Pulmonary artery endothelial cell (primary cell): ENCODE data around the gene DYNC1LI1. TPM values are rescaled to one million over a fixed set of nuclear protein-coding genes. Genes with fewer than 3 reads are reported as not detected.
"Not testable (repeated sequence)": the region's sequence is repeated elsewhere in the genome, so short reads cannot be mapped to it uniquely, and the experiment has no call there.

Experiments
- DNase-seq: peaks from one replicate; pipeline ENCODE4 v3.0.0-alpha.2; 2011; ENCODE audit warnings: low read depth, low spot score
- total RNA-seq: library from RNA; depleted of rRNA; stranded (reverse); fragments of >200 nt; gene quantifications from 2 replicates; pipeline ENCODE4 v1.2.3, GENCODE V29; 2014

DYNC1LI1 gene
- total RNA-seq, 1 donor from 2014 or later = 45.9 TPM

DNA sequence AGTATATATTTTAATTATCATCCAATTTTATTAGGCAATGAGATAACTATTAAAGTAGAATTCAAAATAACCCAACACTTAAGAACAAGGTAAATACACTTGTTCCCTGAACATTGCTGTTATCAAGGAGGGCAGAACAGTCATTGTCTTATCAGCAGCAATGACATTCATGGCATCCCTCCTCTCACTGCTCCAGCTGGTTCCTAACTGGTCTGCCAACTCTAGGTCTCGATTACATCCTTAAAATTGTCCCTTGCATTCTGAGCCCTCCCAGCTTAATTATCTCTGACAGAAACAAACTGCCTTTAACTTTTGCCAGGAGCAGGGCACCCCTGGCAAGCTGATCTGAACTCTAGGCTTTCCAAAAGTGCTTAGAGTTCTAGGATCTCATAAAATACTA lies 14.0 kb upstream of the DYNC1LI1 start:
- no peak for DNase-seq

- DNase-seq = no peak
Measured at GRCh38 chr3:32583708-32584107, 13.1 kb upstream of the DYNC1LI1 start.

GRCh38 chr3:32578669-32579068 lies 8.0 kb upstream of the DYNC1LI1 start:
- not testable (repeated sequence) for DNase-seq

GRCh38 chr3:32577581-32578556 lies 7.2 kb upstream of the DYNC1LI1 start:
- no peak for DNase-seq

GRCh38 chr3:32577174-32577573 lies 6.5 kb upstream of the DYNC1LI1 start:
- DNase-seq = no peak

- no peak for DNase-seq
Measured at GRCh38 chr3:32575451-32576113, 4.9 kb upstream of the DYNC1LI1 start.

DNA sequence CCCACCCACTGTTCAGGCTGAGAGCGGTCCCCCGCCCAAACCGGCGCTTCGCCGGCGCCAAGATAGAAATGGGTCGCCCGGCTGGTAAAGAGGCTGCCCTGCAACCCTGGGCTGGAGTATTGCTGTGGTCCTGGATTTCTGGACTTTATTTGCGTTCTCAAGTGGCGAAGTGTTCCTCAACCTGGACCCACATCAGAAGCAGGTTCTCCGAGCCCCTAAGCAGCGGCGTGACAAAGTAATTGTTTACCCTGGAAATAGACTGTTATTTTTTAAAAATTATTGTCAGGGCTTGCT lies 481 bp upstream of the DYNC1LI1 start:
- DNase-seq = no peak

DNA sequence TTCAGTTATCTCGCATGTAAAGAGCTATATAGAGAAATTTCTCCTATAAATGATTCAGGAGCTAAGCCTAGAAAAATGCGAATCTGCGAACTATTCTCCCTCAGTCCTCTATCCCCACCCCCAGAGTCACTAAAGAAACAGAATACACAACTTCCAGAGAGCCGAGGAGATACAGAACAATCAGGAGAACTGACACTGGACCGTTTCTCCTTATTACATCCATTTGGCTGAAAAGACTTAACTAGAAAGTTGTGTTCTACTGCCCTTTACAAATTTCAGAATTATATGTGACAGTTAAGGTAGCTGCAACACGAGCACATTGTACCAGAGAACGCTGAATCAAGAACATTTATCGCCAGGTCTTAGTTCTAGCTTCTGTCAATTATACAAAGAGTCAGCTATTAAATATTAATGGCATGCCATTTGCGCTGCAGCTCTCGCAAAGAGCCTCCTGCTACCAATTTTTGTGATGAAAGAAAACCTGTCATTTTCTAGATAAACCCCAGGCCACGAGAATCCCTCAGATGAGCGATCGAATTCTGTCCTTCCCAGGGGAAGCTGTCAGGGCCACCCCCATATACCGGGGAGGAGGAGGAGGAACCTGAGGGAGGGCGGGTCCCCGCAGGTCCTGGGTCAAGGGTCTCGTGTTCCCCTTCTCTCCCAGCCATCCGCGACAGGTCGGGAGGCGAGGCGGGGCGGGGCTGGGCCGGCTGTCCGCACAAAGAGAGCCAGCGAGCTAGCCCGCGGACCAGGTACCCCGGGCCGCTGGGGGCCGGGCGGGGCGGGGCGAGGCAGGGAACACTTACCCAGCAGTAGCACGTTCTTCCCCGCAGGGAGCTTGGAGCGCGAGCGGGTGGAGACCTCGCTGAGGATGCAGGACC lies 878 bp downstream of the DYNC1LI1 start:
- DNase-seq = no peak

GRCh38 chr3:32568953-32569352 lies 1.7 kb downstream of the DYNC1LI1 start:
- no peak for DNase-seq

GRCh38 chr3:32564195-32564594 lies 6.5 kb downstream of the DYNC1LI1 start:
- DNase-seq = no peak

- no peak for DNase-seq
Measured at GRCh38 chr3:32562640-32563039, 8.0 kb downstream of the DYNC1LI1 start.

GRCh38 chr3:32557640-32558352 lies 12.9 kb downstream of the DYNC1LI1 start:
- DNase-seq = no peak

- DNase-seq = no peak
Measured at GRCh38 chr3:32556332-32556731, 14.3 kb downstream of the DYNC1LI1 start.

DNA sequence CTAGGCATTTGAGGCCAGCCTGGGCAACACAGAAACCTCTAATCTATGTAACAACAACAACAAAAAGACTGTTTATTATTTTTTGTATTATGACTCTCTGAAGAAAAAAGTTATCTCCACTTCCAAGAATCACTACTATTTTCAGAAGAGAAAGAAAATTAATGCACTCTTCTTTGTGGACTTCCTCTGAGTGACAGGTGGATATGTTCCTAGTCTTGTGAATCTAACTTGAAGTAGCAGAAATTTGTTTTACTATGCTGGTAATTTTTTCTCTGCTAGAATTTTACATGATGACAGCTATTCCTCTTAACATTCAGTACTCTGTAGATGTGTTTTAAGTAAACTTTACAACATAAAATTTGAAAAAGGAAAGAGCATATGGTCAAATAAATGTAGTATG lies 16.7 kb downstream of the DYNC1LI1 start:
- DNase-seq = no peak

GRCh38 chr3:32553459-32553858 lies 17.2 kb downstream of the DYNC1LI1 start:
- DNase-seq = no peak

DNA sequence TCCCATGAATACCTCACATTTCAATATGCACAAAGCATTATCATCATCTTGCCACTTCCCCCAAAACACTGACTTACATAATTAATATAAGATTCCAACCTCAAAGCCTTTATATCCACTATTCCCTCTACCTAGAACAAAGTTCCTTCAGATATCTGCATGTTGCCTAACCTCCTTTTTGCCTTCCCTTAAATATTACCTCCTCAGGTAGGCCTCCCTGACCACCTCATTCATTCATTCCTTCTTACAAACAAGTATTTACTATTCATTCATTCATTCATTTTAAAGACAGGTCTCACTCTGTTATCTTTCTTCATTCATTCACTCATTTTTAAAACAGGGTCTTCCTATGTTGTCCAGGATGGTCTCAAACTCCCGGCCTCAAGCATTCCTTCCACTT lies 18.6 kb downstream of the DYNC1LI1 start:
- DNase-seq = no peak

DNA sequence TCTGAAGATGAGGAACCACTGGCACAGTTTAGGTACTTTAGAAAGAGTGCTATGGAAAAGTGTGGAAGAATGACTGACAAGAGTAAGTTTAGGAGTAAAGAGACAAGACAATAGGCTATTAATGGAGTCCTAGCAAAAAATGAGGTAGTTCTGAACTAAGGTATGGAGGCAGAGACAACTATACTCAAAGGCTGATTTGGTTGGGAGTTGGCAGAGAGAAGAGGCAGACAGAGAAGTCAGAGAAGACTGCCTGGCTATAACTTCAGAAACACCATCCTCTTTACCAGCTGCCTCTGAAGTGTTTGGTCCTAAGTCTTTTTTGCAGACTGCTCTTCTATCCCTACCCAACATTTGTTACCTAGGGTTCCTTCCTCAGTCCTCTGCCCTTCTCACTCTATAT lies 19.2 kb downstream of the DYNC1LI1 start:
- no peak for DNase-seq

DNA sequence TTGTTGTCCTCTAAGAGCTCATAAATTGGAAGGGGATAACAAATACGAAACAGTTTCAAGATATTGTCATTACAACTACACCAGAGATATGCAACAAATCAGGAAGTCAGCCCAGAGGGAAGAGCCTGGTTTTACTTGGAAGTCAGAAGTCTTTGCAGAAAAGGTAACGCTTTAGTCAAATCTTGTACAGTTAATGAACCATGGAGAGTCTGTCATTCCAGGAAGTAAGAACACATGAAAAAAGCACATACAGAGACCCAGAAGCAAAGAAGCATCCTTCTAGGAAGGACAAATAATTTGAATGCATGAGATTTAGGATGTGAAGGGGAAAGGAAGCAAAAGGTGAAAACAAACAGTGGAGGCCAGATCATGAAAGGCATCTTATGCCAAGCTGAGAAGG lies 19.6 kb downstream of the DYNC1LI1 start:
- DNase-seq = no peak

GRCh38 chr3:32545305-32545704 lies 25.4 kb downstream of the DYNC1LI1 start:
- no peak for DNase-seq

GRCh38 chr3:32544894-32545293 lies 25.8 kb downstream of the DYNC1LI1 start:
- DNase-seq = no peak

DNA sequence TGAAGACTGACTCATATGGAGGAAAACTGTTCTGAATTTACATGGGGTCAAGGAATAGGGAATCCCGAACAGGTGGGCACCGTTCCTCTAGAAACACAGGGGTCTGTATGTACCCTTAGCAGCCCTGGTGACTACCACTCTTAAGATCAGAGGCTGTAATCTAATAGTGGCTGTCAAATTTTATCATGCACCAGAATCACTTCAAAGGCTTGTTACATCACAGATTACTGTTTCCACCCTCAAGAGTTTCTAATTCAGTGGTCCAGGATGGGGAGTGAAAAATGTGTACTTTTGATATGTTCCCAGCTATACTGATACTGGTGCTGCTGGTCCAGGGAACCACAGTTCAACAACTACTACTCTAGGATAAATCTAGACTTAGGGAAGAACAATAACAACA lies 27.9 kb downstream of the DYNC1LI1 start:
- DNase-seq = no peak
